ENCODE measurements around the gene IFNAR1.
A peak's percentile ranks its signal among the peaks of the same experiment; 100 is the strongest.
"Not testable (repeated sequence)": the region's sequence is repeated elsewhere in the genome, so short reads cannot be mapped to it uniquely, and the experiment has no call there.

IFNAR1 gene

GRCh38 chr21:33350676-33351075 is 25.9 kb downstream of the IFNAR1 start:
- DNase-seq, result peak; percentile 8

- no peak for DNase-seq
Measured at GRCh38 chr21:33355355-33355754, 30.6 kb downstream of the IFNAR1 start.

- DNase-seq, result no peak
Measured at GRCh38 chr21:33355996-33356395, 31.2 kb downstream of the IFNAR1 start.

GRCh38 chr21:33357177-33357576 is 32.4 kb downstream of the IFNAR1 start:
- no peak for DNase-seq

GRCh38 chr21:33359446-33359845 is 34.7 kb downstream of the IFNAR1 start:
- no peak for DNase-seq

GRCh38 chr21:33360281-33360680 is 35.5 kb downstream of the IFNAR1 start:
- DNase-seq, result no peak

GRCh38 chr21:33360881-33361602 is 36.3 kb downstream of the IFNAR1 start:
- peak; percentile 80 for DNase-seq

GRCh38 chr21:33362044-33362555 is 37.3 kb downstream of the IFNAR1 start:
- DNase-seq, result peak; percentile 87

GRCh38 chr21:33363911-33364609 is 39.3 kb downstream of the IFNAR1 start:
- not testable (repeated sequence) for DNase-seq

GRCh38 chr21:33364830-33365229 is 40.1 kb downstream of the IFNAR1 start:
- no peak for DNase-seq

GRCh38 chr21:33367309-33367973 is 42.7 kb downstream of the IFNAR1 start:
- DNase-seq, result no peak

GRCh38 chr21:33368124-33368523 is 43.4 kb downstream of the IFNAR1 start:
- no peak for DNase-seq

GRCh38 chr21:33368576-33368975 is 43.8 kb downstream of the IFNAR1 start:
- DNase-seq, result no peak

- no peak for DNase-seq
Measured at GRCh38 chr21:33369586-33369985, 44.8 kb downstream of the IFNAR1 start.

GRCh38 chr21:33370305-33370704 is 45.5 kb downstream of the IFNAR1 start:
- DNase-seq, result no peak

- no peak for DNase-seq
Measured at GRCh38 chr21:33371366-33371765, 46.6 kb downstream of the IFNAR1 start.

GRCh38 chr21:33372582-33372981 is 47.8 kb downstream of the IFNAR1 start:
- no peak for DNase-seq

- DNase-seq, result no peak
Measured at GRCh38 chr21:33373451-33373850, 48.7 kb downstream of the IFNAR1 start.

GRCh38 chr21:33374080-33374449 is 49.3 kb downstream of the IFNAR1 start:
- no peak for DNase-seq

- DNase-seq, result peak; percentile 43
Measured at GRCh38 chr21:33374450-33375096, 49.8 kb downstream of the IFNAR1 start.

- DNase-seq, result no peak
Measured at GRCh38 chr21:33375101-33375644, 50.4 kb downstream of the IFNAR1 start.

- no peak for DNase-seq
Measured at GRCh38 chr21:33377221-33377920, 52.6 kb downstream of the IFNAR1 start.

Data from central memory CD4-positive, alpha-beta T cell (primary cell).